H1 (cell line): ENCODE results near the gene SLC24A1.

Experiments
- CTCF ChIP-seq, 3 experiments: IDR thresholded peaks; 1 replicate in 2 of 3; 2 replicates in 1 of 3; pipeline versions ENCODE4 v1.5.1 to v1.6.1; 2011; ENCODE audit warnings: low read length in 3 of 3, mild to moderate bottlenecking in 3 of 3, inconsistent platforms in 2 of 3, low read depth in 1 of 3, moderate library complexity in 1 of 3; ENCODE audit not compliant: insufficient read depth in 1 of 3; ENCODE audit errors: control extremely low read depth in 1 of 3
- EZH2 ChIP-seq: fragments of 200-600 bp; sonication (generic); IDR thresholded peaks from 2 replicates; pipeline ENCODE4 v1.7.1; 2012; ENCODE audit warnings: low read depth, mild to moderate bottlenecking, moderate library complexity, low read length, inconsistent platforms; ENCODE audit not compliant: severe bottlenecking
- FOSL1 ChIP-seq: IDR thresholded peaks from 2 replicates; pipeline ENCODE4 v1.6.1; 2011; ENCODE audit warnings: mild to moderate bottlenecking, low read depth, low read length, moderate library complexity; ENCODE audit not compliant: insufficient read depth
- HDAC6 ChIP-seq: IDR thresholded peaks from one replicate; pipeline ENCODE4 v1.7.1; 2012; ENCODE audit warnings: low read depth, mild to moderate bottlenecking, inconsistent platforms, low read length, moderate library complexity
- POLR2AphosphoS5 ChIP-seq: IDR thresholded peaks from 2 replicates; pipeline ENCODE4 v1.6.1; 2011; ENCODE audit warnings: low read depth, low read length
- TAF1 ChIP-seq: IDR thresholded peaks from 2 replicates; pipeline ENCODE4 v1.6.1; 2011; ENCODE audit warnings: mild to moderate bottlenecking, low read depth, low read length
- YY1 ChIP-seq: IDR thresholded peaks from 2 replicates; pipeline ENCODE4 v1.6.1; 2011; ENCODE audit warnings: low read depth, mild to moderate bottlenecking, low read length
- ZNF274 ChIP-seq: IDR thresholded peaks from 2 replicates; pipeline ENCODE4 v1.7.0; 2012; ENCODE audit warnings: low read length, borderline replicate concordance; ENCODE audit errors: extremely low read depth

- no peak for TF ChIP-seq ZNF274
- TF ChIP-seq FOSL1, result no peak
- no peak for TF ChIP-seq CTCF (IDR thresholded peaks at IDR 0.05; ENCODE audit: control extremely low read depth in 1 of 3, insufficient read depth in 1 of 3, low read depth in 1 of 3, low read length in 3 of 3)
- TF ChIP-seq EZH2, result no peak
- no peak for TF ChIP-seq HDAC6
- no peak for TF ChIP-seq POLR2AphosphoS5
- no peak for TF ChIP-seq YY1
- no peak for TF ChIP-seq TAF1
These were observed 58.8 kb downstream of the SLC24A1 start for GRCh38 chr15:65680544-65680943.
